HK-2 (cell line): ENCODE results near the gene BEST2.

Experiments
- DNase-seq: peaks from one replicate; pipeline ENCODE4 v3.0.0-alpha.2; 2018; ENCODE audit not compliant: unreplicated experiment

BEST2 gene

GRCh38 chr19:12800923-12801465, 49.4 kb downstream of the BEST2 start:
- DNase-seq, result no peak

- DNase-seq, result peak; percentile 67
These were observed 50.1 kb downstream of the BEST2 start, which contains the start of the genes PRDX2 and THSD8 for GRCh38 chr19:12801466-12802266. TSS of gene PRDX2 (minus strand) at chr19:12801800. CDS start at chr19:12801261, 539 bp downstream. TSS of gene THSD8 (plus strand) at chr19:12802069. CDS start at chr19:12802072, 3 bp downstream.

- DNase-seq, result no peak
These were observed 50.9 kb downstream of the BEST2 start for GRCh38 chr19:12802267-12803106.

GRCh38 chr19:12804051-12804450, 52.5 kb downstream of the BEST2 start:
- DNase-seq, result no peak

GRCh38 chr19:12806242-12807081, 54.9 kb downstream of the BEST2 start, which contains the start of gene RNASEH2A:
TSS of gene RNASEH2A (plus strand) at chr19:12806584. CDS start at chr19:12806674, 90 bp downstream.
- DNase-seq, result peak; percentile 87
